ENCODE results near the gene MYADML2. TPM values are rescaled to one million over a fixed set of nuclear protein-coding genes. Genes with fewer than 3 reads are reported as not detected.

The MYADML2 gene
- polyA plus RNA-seq, 3 donors, result not detected

DNA sequence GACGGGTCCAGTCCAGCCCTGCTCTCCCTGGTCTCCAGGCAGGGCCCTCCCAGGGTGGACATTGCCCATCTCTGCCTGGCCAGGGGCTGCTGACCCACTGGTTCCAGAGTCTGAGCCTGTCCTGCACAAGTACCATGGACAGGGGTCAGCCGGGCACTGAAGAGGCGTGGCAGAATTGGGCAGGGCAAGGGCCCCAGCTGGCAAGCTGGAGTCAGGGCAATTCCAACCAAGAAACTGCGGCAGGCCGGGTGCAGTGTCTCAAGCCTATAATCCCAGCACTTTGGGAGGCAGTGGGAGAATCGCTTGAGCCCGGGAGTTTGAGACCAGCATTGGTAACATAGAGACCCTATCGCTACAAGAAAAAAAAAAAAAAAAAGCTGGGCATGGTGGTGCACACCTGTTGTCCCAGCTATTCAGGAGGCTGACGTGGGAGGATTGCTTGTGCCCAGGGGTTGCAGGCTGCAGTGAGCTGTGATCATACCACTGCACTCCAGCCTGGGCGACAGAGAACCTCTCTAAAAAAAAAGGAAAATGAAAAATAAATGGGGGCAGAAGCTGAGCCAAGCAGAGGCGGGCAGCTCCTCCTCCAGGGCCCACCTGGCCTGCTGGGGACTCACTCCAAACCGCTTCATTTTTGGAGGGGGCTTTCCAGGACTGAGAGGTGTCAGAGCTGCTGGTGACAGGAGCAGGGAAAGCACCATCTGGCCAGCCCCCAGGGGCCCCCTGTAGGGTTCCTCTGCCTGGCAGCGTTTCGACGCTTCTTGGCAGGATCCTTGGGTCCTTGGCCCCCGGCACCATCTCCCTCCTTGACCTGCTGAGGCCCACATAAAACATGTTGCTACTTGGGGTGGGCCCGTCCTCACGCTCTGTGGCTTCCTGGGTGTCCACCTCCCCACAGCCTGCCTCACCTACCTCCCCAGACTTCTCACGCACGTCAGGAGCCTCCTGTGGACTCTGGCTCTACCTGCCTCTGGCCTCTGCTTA lies 16.6 kb downstream of the MYADML2 start:
- 64 to 67% (median 67%) methylated on average over 20 of the region's 20 CpGs for WGBS, 3 donors
- H3K27ac ChIP-seq (ENCODE audit: low read depth, low read length), result no peak overlapping the region

DNA sequence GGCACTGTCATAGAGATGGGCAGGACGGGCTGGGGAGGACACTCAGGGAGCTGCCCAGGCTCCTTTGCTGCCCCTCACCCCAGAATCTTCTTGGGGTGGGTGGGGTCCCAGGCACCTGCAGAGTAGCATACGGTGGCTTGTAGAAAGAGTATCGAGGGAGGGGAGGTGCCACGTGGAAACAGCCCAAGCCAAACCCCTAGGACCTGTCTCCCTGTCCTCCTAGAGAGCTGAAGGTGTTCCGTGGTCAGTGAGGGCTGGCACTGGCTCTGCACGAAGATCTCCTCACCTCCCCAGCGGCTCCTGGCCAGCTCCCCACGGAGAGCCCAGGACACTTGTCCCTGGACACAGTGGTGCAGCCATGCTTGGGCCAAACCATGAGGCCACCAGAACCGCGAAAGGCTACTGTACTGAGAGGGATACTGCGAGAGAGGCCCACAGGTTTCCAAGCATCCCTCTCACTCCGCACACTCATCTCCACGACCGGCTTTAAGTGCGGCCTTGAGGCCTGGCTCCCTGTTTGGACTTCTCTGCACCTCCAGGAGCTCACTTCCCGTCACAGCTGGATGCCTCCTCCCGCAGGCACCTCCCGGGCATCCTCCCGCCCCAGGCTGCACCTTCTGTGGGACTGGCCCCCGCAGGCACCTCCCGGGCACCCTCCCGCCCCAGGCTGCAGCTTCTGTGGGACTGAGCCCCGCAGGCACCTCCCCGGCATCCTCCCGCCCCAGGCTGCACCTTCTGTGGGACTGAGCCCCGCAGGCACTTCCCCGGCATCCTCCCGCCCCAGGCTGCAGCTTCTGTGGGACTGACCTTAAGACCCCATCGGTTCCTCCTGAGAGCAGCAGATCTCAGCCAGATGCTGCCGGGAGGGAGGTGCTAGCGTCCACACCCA lies 17.5 kb downstream of the MYADML2 start:
- whole genome bisulfite sequencing, 3 donors, result 90 to 91% (median 91%) methylated on average over 30 to 31 of the region's 31 CpGs
- no peak overlapping the region for H3K27ac ChIP-seq (ENCODE audit: low read depth, low read length)

- WGBS, 3 donors, result 33 to 41% (median 37%) methylated on average over 43 to 44 of the region's 44 CpGs
- no peak overlapping the region for H3K27ac ChIP-seq (ENCODE audit: low read depth, low read length)
Observed at GRCh38 chr17:81928544-81929252, 18.3 kb downstream of the MYADML2 start.

- 1% methylated on average over 76 to 98 of the region's 98 CpGs for WGBS, 3 donors
- H3K27ac ChIP-seq (ENCODE audit: low read depth, low read length), result peak within 1 kb of the TSS; percentile 83
Observed at GRCh38 chr17:81927653-81928543, 19.1 kb downstream of the MYADML2 start, which contains the start of gene MAFG. TSS of gene MAFG (minus strand) at chr17:81927735. CDS start at chr17:81923185, 4,550 bp downstream.

- peak overlapping the region; percentile 83 for H3K27ac ChIP-seq (ENCODE audit: low read depth, low read length)
- 0 to 1% (median 0%) methylated on average over 18 to 70 of the region's 78 CpGs for WGBS, 3 donors
Observed at GRCh38 chr17:81927152-81927652, 19.8 kb downstream of the MYADML2 start.

DNA sequence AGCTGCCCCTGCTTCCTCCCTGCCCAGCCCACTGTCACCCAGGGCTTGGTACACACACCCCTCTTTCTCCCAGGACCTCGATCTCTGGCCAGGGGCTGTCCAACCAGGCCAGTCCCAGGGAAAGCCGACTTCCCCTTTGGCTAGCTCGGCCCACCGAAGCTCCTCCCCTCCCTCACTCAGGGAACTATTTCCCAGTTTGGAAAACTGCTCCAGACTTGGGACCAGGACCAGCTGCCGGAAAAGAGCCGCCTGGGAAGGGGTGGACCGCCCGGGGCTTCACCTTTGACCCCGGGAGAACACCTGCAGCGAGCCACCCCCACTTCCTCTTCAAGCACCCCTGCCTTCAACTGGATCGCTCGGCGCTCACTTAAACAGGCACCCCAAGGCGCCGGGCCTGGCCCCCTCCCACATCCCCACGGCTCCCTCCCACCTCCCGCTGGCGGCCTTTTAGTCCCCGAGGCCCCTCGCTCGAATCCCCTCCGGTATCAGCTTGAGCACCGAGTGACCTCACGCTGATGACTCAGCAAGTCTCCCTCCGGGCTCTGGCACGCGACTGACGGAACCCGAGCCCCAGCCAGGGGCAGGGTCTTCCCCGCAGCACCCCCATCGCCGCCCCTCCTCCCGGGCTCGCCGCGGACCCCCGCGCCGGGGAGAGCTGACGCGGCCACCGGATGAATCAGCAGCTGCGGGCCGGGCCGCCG lies 20.4 kb downstream of the MYADML2 start:
- peak overlapping the region; percentile 83 for H3K27ac ChIP-seq (ENCODE audit: low read depth, low read length)
- 0 to 1% (median 1%) methylated on average over 35 to 46 of the region's 46 CpGs for WGBS, 3 donors

DNA sequence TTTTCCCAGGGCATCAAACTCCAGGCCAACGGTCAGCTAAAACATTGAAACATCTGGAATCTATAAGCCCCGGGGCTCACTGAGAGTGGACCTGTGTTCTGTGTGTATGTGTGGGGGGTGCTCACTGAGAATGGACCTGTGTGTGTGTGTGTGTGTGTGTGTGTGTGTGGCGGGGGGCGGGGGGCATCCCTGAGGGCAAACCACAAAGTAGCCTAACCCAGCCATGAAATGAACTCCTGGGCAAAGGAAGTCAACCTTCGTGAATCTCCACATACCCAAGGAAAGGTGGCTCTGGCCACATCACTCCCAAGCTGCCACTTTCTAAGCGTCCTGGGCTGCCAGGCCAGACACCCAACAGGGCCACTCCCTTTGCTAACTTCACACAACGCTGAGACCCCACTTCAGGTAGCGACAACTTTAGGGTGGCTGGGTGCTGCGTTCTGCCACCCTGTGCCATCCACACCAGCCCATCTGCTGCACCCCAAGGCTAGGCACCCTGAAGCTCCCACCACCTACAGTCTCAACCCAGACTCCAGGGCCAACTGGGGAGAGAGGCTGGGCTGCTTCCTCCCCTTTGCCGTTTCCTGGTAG lies 21.1 kb downstream of the MYADML2 start:
- peak overlapping the region; percentile 56 for H3K27ac ChIP-seq (ENCODE audit: low read depth, low read length)
- 51 to 58% (median 54%) methylated on average over 10 of the region's 10 CpGs for WGBS, 3 donors

GRCh38 chr17:81924557-81925532 lies 22.2 kb downstream of the MYADML2 start:
- 57 to 71% (median 60%) methylated on average over 21 of the region's 21 CpGs for WGBS, 3 donors
- no peak overlapping the region for H3K27ac ChIP-seq (ENCODE audit: low read depth, low read length)

- 16 to 28% (median 18%) methylated on average over 31 to 32 of the region's 32 CpGs for WGBS, 3 donors
- H3K27ac ChIP-seq (ENCODE audit: low read depth, low read length), result no peak overlapping the region
Observed at GRCh38 chr17:81923302-81924260, 23.5 kb downstream of the MYADML2 start.

- no peak overlapping the region for H3K27ac ChIP-seq (ENCODE audit: low read depth, low read length)
- WGBS, 3 donors, result 86 to 91% (median 86%) methylated on average over 46 to 58 of the region's 58 CpGs
Observed at GRCh38 chr17:81922566-81923301, 24.3 kb downstream of the MYADML2 start.

DNA sequence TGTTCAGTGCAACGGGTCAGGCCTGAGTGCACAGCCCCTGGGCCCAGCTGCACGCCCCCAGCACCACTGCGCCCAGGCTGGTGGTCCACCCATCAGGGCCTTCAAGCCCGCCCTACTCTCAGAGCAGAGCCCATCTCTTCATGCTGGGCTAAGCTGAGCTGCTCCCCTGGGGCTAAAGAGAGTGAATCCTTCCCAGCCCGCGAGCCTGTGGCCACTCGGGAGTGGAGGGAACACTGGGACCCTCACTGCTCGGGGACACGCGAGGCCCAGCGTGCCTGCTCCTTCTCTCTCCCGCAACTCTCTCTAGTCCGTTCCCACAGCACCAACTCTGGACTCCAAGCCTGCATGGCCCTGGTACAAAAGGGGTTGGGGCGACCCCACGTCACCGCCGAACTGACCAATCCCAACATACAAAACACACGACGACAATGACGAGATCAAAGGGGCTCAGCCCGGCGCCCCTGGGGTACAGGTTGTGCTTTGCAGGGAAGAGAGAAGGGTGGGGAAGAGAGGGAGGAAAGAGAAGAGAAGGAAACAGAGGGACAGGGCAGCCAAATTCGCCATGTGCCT lies 25.0 kb downstream of the MYADML2 start:
- 89 to 93% (median 93%) methylated on average over 23 of the region's 23 CpGs for whole genome bisulfite sequencing, 3 donors
- H3K27ac ChIP-seq (ENCODE audit: low read depth, low read length), result no peak overlapping the region

DNA sequence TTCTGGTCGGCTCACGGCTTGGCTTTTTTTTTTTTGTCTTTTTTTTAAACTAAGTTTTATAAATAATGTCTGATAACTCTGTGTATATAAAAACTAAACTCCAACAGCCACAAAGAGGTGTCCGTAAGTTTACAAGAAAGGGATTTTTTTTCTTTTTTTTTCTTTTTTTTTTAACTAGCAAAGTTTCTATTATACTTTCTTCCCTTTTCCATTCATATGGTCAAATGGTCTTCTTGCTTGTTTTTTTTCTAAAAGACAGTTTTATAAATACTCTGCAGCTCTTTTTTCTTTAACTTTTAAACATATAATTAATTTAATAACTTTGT lies 25.5 kb downstream of the MYADML2 start:
- no peak overlapping the region for H3K27ac ChIP-seq (ENCODE audit: low read depth, low read length)
- WGBS, 3 donors, result 66 to 92% (median 67%) methylated on average over 3 of the region's 3 CpGs

Data from adipose tissue (tissue), 3 donors.